GM18511 (cell line): ENCODE measurements around the gene MBNL1.

ENCODE experiments used
- ATAC-seq: cut with Tn5 transposase; IDR thresholded peaks from one replicate; pipeline ENCODE4 v1.9.1; 2021; ENCODE audit warnings: mild to moderate bottlenecking, moderate library complexity; ENCODE audit not compliant: unreplicated experiment

The MBNL1 gene

DNA sequence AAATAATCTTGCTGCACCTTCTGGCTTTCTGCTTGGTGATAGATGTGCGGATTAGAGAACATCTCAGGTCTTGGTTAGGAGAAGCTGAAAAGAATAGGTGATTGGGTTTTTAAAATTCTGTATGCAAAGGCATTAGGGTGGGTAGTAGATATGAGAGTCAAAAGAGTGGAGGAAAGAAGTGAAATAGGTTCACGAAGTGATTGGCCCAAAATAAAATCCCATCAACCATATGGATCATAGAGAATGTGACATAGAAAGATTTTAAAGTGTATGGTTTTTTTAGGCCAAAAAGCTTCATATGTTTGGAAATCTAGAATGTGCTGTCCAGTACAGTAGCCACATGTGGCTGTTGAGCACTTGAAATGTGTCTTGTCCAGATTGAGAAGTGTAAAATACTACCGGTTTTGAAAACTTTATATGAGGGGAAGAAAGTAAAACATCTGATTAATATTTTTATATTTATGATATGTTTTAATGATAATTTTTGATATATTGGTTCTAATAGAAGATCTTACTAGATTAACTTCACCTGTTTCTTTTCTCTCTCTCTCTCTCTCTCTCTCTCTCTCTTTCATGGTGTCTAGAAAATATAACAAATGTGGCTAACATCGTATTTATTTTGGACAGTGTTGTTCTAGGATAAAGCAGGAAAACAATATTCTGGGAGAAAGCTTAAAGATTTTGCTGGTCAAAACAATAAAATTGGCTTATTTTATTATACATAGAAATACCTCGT, 2.9 kb downstream of the MBNL1 start:
- ATAC-seq = no peak

GRCh38 chr3:152272771-152273242, 4.1 kb downstream of the MBNL1 start:
- no peak for ATAC-seq

DNA sequence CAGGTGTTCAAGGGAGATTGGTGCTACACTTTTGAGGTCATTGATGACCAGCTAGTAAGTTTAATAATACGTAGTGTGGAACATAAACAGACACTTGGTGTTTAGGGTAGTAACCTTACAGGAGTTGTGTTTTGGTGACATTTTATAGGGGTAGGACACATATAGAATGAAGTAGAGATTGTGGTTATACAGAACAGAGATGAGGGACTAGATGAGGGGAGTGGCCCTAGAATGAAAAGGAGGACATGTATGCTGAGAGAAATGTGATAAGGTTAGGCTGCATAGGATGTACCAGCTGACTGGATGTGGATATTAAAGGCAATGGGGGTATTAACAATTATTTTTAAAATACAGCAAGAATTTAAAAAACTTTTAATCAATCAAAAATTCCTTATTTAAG, 8.0 kb downstream of the MBNL1 start:
- no peak for ATAC-seq

GRCh38 chr3:152277198-152277597, 8.5 kb downstream of the MBNL1 start:
- ATAC-seq = no peak

- ATAC-seq = no peak
These were observed 10.2 kb downstream of the MBNL1 start for GRCh38 chr3:152278756-152279427.

DNA sequence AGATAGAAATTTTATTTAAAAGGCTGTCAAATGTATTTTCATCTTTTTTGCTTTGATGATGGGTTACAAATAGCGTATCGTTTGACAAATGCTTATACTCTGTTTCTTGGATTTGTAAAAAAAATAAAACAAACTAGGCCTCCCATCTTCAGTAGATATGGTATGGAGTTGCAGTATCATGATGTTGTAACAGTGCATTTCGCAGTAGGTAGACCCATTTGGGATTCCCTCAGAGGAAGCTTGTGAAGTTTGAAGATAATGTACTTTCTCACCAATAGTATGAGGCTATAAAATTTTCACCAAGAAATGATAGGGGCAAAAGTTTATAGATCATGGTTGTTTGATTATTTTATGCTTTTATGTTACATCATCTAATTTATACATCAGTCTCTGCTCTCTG, 10.8 kb downstream of the MBNL1 start:
- no peak for ATAC-seq

DNA sequence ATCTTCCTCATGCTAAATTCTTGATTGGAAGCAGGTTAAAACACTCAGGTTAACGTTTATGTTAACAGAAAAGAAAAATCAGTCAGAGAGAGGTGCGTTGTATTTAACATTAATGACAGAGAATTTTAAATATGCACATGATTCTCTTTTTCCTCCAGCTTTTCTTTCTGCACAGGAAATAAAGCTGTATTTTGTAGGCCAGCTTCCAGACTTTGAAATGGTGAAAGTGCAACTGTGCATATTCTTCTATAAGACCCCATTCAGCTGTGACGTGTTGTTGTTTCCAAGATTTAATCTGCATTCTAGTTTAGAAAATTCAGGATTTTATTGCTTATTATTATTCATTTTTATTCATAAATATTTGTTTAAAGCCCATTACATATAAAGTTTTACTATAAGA, 11.8 kb downstream of the MBNL1 start:
- ATAC-seq = no peak

DNA sequence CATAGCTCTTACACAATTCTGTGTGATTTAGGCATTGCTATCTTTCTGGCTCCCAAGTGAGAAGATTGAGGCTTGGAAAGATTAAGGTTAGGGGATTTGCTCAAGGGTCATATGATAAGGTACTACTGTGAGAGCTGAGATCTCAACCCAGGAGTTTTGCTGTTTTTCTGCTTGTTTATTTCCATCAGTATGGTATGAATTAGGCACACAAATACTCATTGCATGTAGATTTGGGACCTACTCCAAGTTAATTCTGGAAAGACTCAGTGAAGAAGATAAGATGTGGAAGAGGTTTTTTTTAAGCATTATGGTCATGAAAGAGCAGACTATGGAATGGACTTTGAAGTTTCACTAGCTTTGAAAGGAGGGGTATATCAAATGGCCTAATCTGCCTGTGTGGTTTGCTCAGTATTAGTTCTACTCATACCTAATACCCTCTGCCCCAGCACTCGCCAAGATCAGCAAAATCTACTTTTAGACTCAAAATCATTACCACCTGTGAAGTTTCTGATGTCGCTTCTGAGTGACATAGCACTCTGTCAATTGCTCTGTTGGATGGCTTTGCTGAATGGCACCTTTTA, 12.5 kb downstream of the MBNL1 start:
- ATAC-seq = peak; percentile 87

DNA sequence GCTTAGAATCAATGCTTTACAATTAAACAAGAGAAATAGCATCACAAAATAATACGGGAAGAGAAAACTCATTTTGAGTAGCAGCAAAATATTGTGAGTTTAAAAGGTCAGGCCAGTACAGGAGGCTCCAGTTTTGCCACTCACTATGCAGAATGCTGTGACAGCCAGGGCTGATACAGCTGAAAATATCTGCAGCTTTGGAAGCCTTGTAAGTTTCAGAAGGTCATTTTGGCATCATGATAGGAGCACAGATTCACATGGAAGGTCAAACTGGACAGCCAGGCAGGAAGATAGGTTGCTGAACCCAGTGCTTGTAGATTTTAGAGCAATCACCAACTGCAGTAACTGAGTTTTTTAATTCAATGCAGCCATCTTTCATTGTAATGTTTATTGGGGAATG, 14.1 kb downstream of the MBNL1 start:
- ATAC-seq = no peak

DNA sequence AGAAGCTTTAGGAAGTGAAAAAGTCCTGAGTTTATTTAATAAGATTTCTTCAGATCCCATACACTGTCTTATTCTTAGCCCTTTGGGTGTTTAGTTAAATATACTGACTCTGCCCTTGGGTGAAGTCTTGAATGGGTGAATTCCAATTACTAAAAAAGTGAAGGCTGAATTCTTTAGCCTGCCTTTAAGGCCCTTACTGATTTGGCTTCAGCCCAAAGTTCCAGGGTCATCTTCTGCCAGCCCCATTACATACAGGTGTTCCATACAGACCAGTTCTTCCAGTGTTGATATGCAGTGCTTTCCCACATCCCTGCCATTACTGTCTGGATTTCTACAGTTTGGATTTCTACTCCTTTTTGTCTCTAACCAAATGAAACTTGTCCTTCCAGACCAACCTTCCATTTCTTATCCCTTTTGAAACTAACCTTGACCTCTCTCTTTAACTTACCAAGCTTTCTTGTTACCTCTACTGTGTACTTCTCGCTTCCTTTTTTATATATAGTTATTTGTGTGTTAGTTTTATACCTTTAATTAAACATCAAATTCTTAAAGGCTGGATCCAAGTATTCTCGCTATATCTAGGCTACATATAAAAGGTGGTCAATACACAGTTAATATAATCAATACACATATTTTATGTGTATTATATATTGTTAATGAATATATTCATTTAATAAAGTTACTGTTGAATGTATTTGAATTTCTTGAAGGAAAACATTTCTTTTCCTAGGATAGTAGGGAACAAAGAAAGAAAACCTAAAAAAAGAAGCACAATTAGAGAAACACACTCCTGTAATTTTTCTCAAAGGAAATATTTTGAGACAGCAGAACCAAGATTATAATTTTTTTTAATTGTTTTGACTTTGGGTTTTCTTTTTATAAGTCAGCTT, 15.0 kb downstream of the MBNL1 start:
- peak; percentile 31 for ATAC-seq

DNA sequence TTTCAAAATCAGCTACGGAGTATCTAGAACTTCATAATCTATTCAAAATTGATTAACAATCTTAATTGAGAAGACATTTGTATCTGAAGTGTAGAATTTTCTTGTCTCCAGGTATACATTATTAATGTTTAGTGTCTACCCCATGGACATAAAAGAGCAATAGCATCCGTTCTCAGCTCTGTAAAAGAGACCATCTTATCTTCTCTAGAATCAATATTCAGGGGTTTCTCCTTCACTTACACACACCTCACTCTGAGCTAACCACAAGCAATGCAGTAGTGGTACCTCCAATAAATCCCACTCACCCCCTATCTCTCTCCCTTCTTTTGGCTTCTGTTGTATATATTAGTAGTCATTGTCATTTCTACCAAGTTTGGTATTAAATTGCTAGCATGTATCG, 16.2 kb downstream of the MBNL1 start:
- ATAC-seq = no peak

- no peak for ATAC-seq
These were observed 16.8 kb downstream of the MBNL1 start for GRCh38 chr3:152285509-152285908.

DNA sequence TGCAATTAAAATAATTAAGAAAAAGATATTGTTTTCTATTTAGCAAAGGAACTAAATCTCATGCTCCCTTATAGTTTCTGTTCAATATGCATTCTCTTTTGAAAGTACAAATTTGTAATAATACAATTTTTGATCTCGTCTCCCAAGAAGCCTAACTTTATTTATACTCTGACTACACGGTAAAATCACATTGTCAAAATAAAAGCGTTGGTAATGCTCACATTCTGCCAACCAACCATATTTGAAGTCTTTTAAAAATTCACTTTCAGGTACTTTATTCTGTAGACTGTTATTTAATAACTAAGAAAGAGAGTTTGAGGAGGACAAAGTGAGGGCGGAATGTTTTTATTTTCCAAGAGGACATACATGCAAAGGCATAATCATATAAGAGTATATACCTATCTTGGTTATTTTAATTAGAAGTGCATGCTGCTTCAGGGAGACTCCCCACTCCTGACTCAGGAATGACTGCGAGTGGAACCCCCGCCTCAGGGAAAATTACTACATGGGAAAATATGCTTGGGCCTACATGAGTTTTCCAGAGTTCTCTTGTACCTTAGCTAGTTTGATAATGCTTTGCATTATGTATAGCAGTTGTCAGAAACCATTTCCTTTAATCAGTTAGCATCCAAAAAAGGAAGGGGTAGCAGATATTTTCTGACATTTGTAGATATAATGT, 19.3 kb downstream of the MBNL1 start:
- ATAC-seq = no peak

DNA sequence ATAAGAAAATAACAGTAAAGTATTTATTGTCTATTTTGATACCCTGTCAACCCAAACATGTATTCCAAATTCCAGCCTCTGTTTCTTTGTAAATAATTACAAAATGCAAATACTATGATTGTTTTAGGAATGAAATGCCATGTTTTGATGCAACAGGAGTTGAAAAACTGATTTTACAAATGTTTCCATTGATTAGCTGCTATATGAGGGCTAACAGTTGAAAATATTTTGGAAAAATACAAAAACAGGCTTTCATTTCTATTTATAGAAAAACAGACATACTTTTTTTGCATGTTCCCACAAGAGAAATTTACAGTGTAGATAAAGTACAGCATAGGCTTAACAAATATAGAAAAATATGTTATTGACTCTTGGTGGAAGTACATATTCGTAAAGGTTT, 20.0 kb downstream of the MBNL1 start:
- no peak for ATAC-seq

- no peak for ATAC-seq
These were observed 21.0 kb downstream of the MBNL1 start for GRCh38 chr3:152289708-152290107.

- ATAC-seq = no peak
These were observed 21.6 kb downstream of the MBNL1 start for GRCh38 chr3:152290374-152290773.

DNA sequence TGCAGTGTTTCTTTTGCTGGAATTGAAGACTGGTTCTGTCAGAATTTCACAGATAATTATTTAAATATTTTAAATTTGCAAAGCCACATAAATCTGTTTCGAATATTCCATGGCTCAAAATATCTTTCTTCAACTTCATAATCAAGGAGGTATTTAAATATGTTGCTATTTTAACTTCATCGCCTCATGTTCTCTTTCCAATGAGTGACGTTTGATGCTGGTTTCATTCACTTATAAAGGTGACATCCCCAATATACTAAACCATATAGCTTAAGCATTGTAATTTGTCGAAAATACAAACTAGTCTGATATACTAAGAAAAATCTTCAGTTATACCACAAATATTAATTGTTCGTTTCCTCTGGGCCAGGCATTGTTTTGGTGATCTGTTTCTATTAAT, 22.5 kb downstream of the MBNL1 start:
- ATAC-seq = no peak

DNA sequence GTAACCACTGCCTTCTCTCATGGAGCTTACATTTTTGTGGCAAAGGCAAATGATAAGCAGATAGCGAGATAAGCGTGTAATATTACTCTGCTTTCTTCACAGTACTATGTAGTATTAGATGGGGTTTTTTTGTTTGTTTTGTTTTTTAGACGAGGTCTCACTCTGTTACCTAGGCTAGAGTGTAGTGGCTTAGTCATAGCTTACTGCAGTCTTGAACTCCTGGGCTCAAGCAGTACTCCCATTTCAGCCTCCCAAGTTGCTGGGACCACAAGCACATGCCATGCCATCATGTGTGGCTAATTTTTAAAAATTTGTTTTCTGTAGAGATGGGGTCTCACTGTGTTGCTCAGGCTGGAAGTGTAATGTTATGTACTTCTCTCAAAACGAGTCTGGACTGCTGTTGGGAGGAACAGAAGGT, 22.9 kb downstream of the MBNL1 start:
- no peak for ATAC-seq

DNA sequence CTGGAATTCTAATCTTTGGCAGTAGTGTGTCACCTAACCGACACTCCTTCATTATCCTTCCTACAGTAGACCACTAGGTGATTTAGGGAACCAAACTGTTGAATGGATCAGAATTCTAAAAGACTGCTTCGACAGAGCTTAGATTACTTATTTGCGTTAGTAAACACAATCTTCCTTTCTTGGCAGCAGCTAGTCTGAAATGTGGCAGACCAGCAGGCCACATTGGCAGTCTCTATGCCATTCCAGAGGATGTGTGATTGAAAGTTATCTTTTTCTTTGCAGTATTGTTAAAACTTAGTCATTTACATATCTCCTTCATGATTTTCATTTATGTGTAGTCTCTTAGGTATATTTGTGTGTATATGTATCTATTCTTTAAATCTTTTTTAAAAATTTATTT, 23.6 kb downstream of the MBNL1 start:
- ATAC-seq = no peak

GRCh38 chr3:152293347-152294006, 24.7 kb downstream of the MBNL1 start:
- no peak for ATAC-seq
